ENCODE data around the gene PDCD1. TPM values are rescaled to one million over a fixed set of nuclear protein-coding genes. Genes with fewer than 3 reads are reported as not detected.

The PDCD1 gene
- total and polyA plus RNA-seq, 10 of the 15 experiments (the other 5 are each of a cell fraction or from before 2014, with no cell fraction given) = 0.62 to 6.4 (median 2.9) TPM; not detected in 2

DNA sequence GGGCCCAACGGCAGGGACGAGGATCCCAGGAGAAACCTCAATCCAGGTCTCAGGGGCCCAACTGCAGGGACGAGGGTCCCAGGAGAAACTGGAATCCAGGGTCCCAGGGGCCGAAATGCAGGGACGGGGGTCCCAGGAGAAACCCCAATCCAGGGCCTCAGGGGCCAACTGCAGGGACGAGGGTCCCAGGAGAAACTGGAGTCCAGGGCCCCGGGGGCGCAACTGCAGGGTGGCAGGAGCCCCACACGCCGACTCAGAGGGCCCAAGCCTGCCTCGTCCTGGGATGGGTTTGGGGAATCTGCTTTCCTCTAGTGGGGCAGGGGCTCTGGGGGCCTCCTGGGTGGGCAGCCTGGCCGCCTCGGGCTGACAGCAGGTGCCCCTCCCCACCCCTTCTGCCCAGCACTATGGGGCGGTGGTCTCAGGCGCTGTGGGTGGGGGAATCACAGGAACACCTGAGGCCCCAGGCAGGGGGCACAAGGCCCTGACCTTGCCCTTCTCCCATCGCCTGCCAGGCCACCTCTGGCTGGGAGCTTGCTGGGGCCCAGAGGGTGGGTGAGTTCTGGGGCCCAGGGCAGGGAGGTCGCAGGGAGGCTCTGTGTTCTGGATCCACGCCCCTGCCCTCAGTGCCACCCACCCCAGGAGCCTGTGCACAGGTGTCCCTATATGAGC lies 18.0 kb upstream of the PDCD1 start:
- no peak overlapping the region for H3K4me3 ChIP-seq
- ChIA-PET RAD21 (ENCODE audit: unreplicated experiment) (interaction anchor here (1.0 to 2.0 kb wide), 2 partner anchors 143 to 174 kb away, joined by 3 to 7 read pairs; partner anchors contain the start of genes D2HGDH and ING5), CTCF (interaction anchor here (0.8 to 1.7 kb wide), 2 partner anchors 206 to 217 kb away, joined by 3 to 8 read pairs; no protein-coding TSS in a partner anchor), POLR2A (no interaction called here), SMC1A (ENCODE audit: uncharacterized antibody, unreplicated experiment) (interaction anchor here (0.7 to 1.0 kb wide), 3 partner anchors 175 to 189 kb away, joined by 3 to 4 read pairs (median 3); partner anchors contain the start of gene ING5)
- H2AFZ ChIP-seq (ENCODE audit: control insufficient read depth, low read depth, low read length) = no peak overlapping the region
- no peak overlapping the region for H3K9ac ChIP-seq (ENCODE audit: control insufficient read depth, insufficient read depth, low read length)
- in situ Hi-C loops (cut with MboI) = loop anchor here (5.0 to 10.0 kb wide), 3 partner anchors 174 to 524 kb away; partner anchors contain the start of gene ING5
- H3K79me2 ChIP-seq (ENCODE audit: control insufficient read depth, insufficient read depth, low read length) = no peaks in the 10 kb centered on the region
- H4K20me1 ChIP-seq (ENCODE audit: control insufficient read depth, insufficient read depth) = no peaks in the 10 kb centered on the region
- 42% methylated on average over 18 of the region's 18 CpGs for WGBS (ENCODE audit: insufficient coverage, insufficient replicate concordance, low lambda C conversion rate, missing lambda C conversion rate)
- peaks cover 6% of the 10 kb centered on the region; the same call in 1 of the 2 replicates for H3K4me1 ChIP-seq (ENCODE audit: control insufficient read depth, insufficient read depth, low read length)
- no peak for ATAC-seq
- no peaks in the 10 kb centered on the region for H3K27me3 ChIP-seq (replicated peaks in 1 of 2; ENCODE audit: control insufficient read depth in 2 of 2, insufficient read depth in 2 of 2, low read length in 1 of 2)
- no TSS peak for BruUV-seq (replicated peaks)
- intact Hi-C loops (cut with micrococcal nuclease; ENCODE audit: unreplicated experiment) = loop anchor here (1.0 kb wide), 1 partner anchor 104 kb away; no protein-coding TSS in a partner anchor
- H3K36me3 ChIP-seq (ENCODE audit: control insufficient read depth in 2 of 2, insufficient read depth in 2 of 2, low read length in 1 of 2) = no peaks in the 10 kb centered on the region
- no peak for DNase-seq (ENCODE audit: low read depth, low spot score)
- FAIRE-seq = no peak
- H3K27ac ChIP-seq (ENCODE audit: control insufficient read depth, insufficient read depth) = no peak overlapping the region
- no peak overlapping the region for H3K4me2 ChIP-seq (ENCODE audit: control insufficient read depth, insufficient read depth)
- H3K9me3 ChIP-seq (replicated peaks; ENCODE audit: control insufficient read depth, insufficient read depth, low read length) = no peaks in the 10 kb centered on the region; the same call in 1 of the 3 replicates
- TF ChIP-seq SMAD5 (IDR thresholded peaks at IDR 0.05; ENCODE audit: low read depth) (no peak), FOXM1 (IDR thresholded peaks at IDR 0.05; ENCODE audit: low read depth, low read length) (no peak), ZNF274 (IDR thresholded peaks at IDR 0.05; ENCODE audit: insufficient read depth, insufficient read length) (no peak), RELB (IDR thresholded peaks at IDR 0.05; ENCODE audit: low read depth) (no peak), PAX5 (IDR thresholded peaks at IDR 0.05; ENCODE audit: borderline replicate concordance, low read depth, low read length) (no peak), NBN (IDR thresholded peaks at IDR 0.05) (no peak), RFX5 (IDR thresholded peaks at IDR 0.05; ENCODE audit: low read depth, low read length) (no peak), MXI1 (IDR thresholded peaks at IDR 0.05; ENCODE audit: low read depth, low read length) (no peak), ZNF384 (IDR thresholded peaks at IDR 0.05; ENCODE audit: borderline replicate concordance, low read depth, low read length) (no peak), LARP7 (IDR thresholded peaks at IDR 0.05) (no peak), PKNOX1 (IDR thresholded peaks at IDR 0.05) (no peak), KDM1A (IDR thresholded peaks at IDR 0.05; ENCODE audit: borderline replicate concordance) (no peak), RAD51 (IDR thresholded peaks at IDR 0.05) (no peak), ZBTB40 (IDR thresholded peaks at IDR 0.05; ENCODE audit: borderline replicate concordance) (no peak), NKRF (conservative IDR thresholded peaks at IDR 0.05) (no peak), YBX1 (IDR thresholded peaks at IDR 0.05) (no peak)
